ENCODE data around the gene SUMO2. TPM values are rescaled to one million over a fixed set of nuclear protein-coding genes. Genes with fewer than 3 reads are reported as not detected.

Gene SUMO2
- total RNA-seq, 1 experiment from 2014 or later: 675 TPM

DNA sequence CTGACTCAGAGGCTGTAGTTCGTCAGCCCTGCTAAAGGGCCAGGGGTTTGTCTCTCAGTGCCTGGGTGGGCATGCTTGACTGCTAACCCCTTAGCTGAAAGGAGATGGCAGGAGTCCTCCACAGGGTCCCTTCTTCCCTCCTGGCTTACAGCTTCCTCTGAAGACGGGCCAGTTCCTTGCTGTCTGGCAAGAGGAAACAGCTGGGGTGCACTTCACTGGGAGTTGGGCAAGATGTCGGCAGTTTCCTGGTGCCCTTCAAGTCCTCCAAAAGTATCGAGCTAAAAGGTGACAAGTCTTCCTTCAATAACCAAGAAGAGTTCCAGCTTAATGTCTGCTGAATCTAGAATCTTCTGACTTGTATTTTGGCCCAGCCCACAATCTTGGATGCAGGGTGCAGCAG, 46.1 kb upstream of the SUMO2 start:
- BruUV-seq (replicated peaks): no TSS peak
- Mint-ChIP-seq H3K27me3 (ENCODE audit: insufficient read depth, unreplicated experiment) (no peaks in the 10 kb centered on the region), H3K36me3 (ENCODE audit: insufficient read depth, unreplicated experiment) (peaks cover 79% of the 10 kb centered on the region), H3K9me3 (ENCODE audit: unreplicated experiment) (no peaks in the 10 kb centered on the region), H3K27ac (ENCODE audit: unreplicated experiment) (no peak overlapping the region), H3K4me3 (ENCODE audit: unreplicated experiment) (no peak overlapping the region), H3K4me1 (ENCODE audit: low read depth, unreplicated experiment) (no peaks in the 10 kb centered on the region)
- no peaks in the 10 kb centered on the region for H3K27me3 ChIP-seq (replicated peaks; ENCODE audit: control insufficient read depth, insufficient read depth, low read length)
- ChIA-PET POLR2A (interaction anchor here (0.6 kb wide), 1 partner anchor 32 kb away, joined by 3 read pairs; the partner anchor contains the start of gene GGA3), CTCF (interaction anchor here (0.5 to 1.3 kb wide), 2 partner anchors 17 to 115 kb away, joined by 4 to 5 read pairs; no protein-coding TSS in a partner anchor)
- H3K36me3 ChIP-seq (ENCODE audit: control insufficient read depth, insufficient read depth, low read length): peaks cover 5% of the 10 kb centered on the region
- H3K4me3 ChIP-seq (ENCODE audit: low read depth, low read length): no peak overlapping the region
- H3K4me1 ChIP-seq: no peaks in the 10 kb centered on the region
- TF ChIP-seq, protein P1, sequence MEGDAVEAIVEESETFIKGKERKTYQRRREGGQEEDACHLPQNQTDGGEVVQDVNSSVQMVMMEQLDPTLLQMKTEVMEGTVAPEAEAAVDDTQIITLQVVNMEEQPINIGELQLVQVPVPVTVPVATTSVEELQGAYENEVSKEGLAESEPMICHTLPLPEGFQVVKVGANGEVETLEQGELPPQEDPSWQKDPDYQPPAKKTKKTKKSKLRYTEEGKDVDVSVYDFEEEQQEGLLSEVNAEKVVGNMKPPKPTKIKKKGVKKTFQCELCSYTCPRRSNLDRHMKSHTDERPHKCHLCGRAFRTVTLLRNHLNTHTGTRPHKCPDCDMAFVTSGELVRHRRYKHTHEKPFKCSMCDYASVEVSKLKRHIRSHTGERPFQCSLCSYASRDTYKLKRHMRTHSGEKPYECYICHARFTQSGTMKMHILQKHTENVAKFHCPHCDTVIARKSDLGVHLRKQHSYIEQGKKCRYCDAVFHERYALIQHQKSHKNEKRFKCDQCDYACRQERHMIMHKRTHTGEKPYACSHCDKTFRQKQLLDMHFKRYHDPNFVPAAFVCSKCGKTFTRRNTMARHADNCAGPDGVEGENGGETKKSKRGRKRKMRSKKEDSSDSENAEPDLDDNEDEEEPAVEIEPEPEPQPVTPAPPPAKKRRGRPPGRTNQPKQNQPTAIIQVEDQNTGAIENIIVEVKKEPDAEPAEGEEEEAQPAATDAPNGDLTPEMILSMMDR (IDR thresholded peaks at IDR 0.05; ENCODE audit: insufficient read depth in 1 of 2, low read depth in 1 of 2, low read length in 1 of 2, severe bottlenecking in 1 of 2, unreplicated experiment in 1 of 2): no peak
- intact Hi-C loops (cut with micrococcal nuclease; ENCODE audit: unreplicated experiment): no loop called here
- DNase-seq: no peak
- no peaks in the 10 kb centered on the region for H3K9me3 ChIP-seq

DNA sequence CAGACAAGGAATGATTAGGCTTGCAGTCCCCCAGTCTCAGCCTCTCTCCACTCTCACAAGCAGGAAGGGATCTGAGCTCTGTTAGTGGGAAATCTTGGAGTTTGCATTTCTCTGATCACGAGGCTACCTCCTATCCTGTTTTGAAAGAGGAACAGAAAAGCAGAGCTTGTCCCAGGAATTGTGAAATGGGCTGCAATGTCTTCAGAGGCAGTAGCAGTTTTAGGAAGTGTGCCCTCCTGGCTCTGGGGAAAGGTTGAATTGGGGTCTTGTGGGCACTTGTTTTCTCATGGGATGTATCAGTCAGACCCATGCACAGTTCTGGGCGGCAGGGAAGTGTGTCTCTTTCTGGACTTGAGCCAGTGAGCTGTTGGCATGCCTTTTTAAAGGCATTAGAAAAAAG, 45.5 kb upstream of the SUMO2 start:
- intact Hi-C loops (cut with micrococcal nuclease; ENCODE audit: unreplicated experiment): no loop called here
- no peak overlapping the region for H3K4me3 ChIP-seq (ENCODE audit: low read depth, low read length)
- no peaks in the 10 kb centered on the region for H3K27me3 ChIP-seq (replicated peaks; ENCODE audit: control insufficient read depth, insufficient read depth, low read length)
- no peaks in the 10 kb centered on the region for H3K4me1 ChIP-seq
- H3K27ac Mint-ChIP-seq (ENCODE audit: unreplicated experiment): no peak overlapping the region
- TF ChIP-seq, protein P1 (IDR thresholded peaks at IDR 0.05; ENCODE audit: insufficient read depth in 1 of 2, low read depth in 1 of 2, low read length in 1 of 2, severe bottlenecking in 1 of 2, unreplicated experiment in 1 of 2): no peak
- peaks cover 79% of the 10 kb centered on the region for H3K36me3 Mint-ChIP-seq (ENCODE audit: insufficient read depth, unreplicated experiment)
- BruUV-seq (replicated peaks): TSS peak; percentile 16
- H3K36me3 ChIP-seq (ENCODE audit: control insufficient read depth, insufficient read depth, low read length): peaks cover 5% of the 10 kb centered on the region
- H3K9me3 ChIP-seq: no peaks in the 10 kb centered on the region
- H3K27me3 Mint-ChIP-seq (ENCODE audit: insufficient read depth, unreplicated experiment): no peaks in the 10 kb centered on the region
- no peak for DNase-seq
- H3K4me3 Mint-ChIP-seq (ENCODE audit: unreplicated experiment): no peak overlapping the region
- H3K9me3 Mint-ChIP-seq (ENCODE audit: unreplicated experiment): no peaks in the 10 kb centered on the region
- H3K4me1 Mint-ChIP-seq (ENCODE audit: low read depth, unreplicated experiment): no peaks in the 10 kb centered on the region
- ChIA-PET POLR2A (no interaction called here), CTCF (interaction anchor here (0.6 kb wide), 1 partner anchor 11 kb away, joined by 3 read pairs; no protein-coding TSS in a partner anchor)

DNA sequence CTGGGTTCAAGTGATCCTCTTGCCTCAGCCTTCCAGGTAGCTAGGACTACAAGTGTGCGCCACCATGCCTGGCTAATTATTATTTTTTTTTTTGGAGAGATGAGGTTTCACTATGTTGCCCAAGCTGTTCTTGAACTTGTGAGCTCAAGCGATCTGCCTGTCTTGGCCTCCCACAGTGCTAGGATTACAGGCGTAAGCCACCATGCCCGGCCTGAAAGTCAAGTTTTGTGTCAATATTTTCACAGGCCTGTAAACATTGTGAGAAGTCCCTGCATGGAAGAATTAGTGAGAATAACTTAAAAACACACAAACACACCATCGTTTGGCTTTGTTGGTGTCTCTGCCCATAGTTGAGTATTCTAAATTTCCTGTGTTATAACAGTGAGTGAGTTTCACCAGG, 45.0 kb upstream of the SUMO2 start:
- Mint-ChIP-seq H3K9me3 (ENCODE audit: unreplicated experiment) (no peaks in the 10 kb centered on the region), H3K27me3 (ENCODE audit: insufficient read depth, unreplicated experiment) (no peaks in the 10 kb centered on the region), H3K4me1 (ENCODE audit: low read depth, unreplicated experiment) (no peaks in the 10 kb centered on the region), H3K36me3 (ENCODE audit: insufficient read depth, unreplicated experiment) (peaks cover 80% of the 10 kb centered on the region), H3K27ac (ENCODE audit: unreplicated experiment) (no peak overlapping the region), H3K4me3 (ENCODE audit: unreplicated experiment) (no peak overlapping the region)
- no TSS peak for BruUV-seq (replicated peaks)
- H3K4me3 ChIP-seq (ENCODE audit: low read depth, low read length): no peak overlapping the region
- peaks cover 5% of the 10 kb centered on the region for H3K36me3 ChIP-seq (ENCODE audit: control insufficient read depth, insufficient read depth, low read length)
- no peaks in the 10 kb centered on the region for H3K4me1 ChIP-seq
- ChIA-PET CTCF (interaction anchor here (0.6 kb wide), 1 partner anchor 12 kb away, joined by 3 read pairs; no protein-coding TSS in a partner anchor), POLR2A (no interaction called here)
- no peaks in the 10 kb centered on the region for H3K9me3 ChIP-seq
- DNase-seq: no peak
- intact Hi-C loops (cut with micrococcal nuclease; ENCODE audit: unreplicated experiment): no loop called here
- H3K27me3 ChIP-seq (replicated peaks; ENCODE audit: control insufficient read depth, insufficient read depth, low read length): no peaks in the 10 kb centered on the region
- TF ChIP-seq, protein P1 (IDR thresholded peaks at IDR 0.05; ENCODE audit: insufficient read depth in 1 of 2, low read depth in 1 of 2, low read length in 1 of 2, severe bottlenecking in 1 of 2, unreplicated experiment in 1 of 2): no peak
